GM13977 (cell line): ENCODE measurements around the gene NTM.
"Not testable (repeated sequence)": the region's sequence is repeated elsewhere in the genome, so short reads cannot be mapped to it uniquely, and the experiment has no call there.

Experiments
- DNase-seq: peaks from one replicate; pipeline ENCODE4 v3.0.0; 2012; ENCODE audit warnings: low spot score
- in situ Hi-C: fragments of 300-500 bp; cut with MboI; formaldehyde crosslinking; loops from one replicate; pipeline ENCODE4 v1.12.0; 2022; ENCODE audit warnings: low sequenced_read_pairs, low pct_unique_long_range_greater_than_20kb, mixed read lengths, inconsistent platforms; ENCODE audit not compliant: unreplicated experiment
- TF ChIP-seq, protein P1 (sequence below): IDR thresholded peaks from 2 replicates; pipeline ENCODE4 v1.5.1; 2012; ENCODE audit warnings: mild to moderate bottlenecking, control low read depth; ENCODE audit not compliant: insufficient read depth; ENCODE audit errors: extremely low read depth, missing control alignments

Gene NTM

DNA sequence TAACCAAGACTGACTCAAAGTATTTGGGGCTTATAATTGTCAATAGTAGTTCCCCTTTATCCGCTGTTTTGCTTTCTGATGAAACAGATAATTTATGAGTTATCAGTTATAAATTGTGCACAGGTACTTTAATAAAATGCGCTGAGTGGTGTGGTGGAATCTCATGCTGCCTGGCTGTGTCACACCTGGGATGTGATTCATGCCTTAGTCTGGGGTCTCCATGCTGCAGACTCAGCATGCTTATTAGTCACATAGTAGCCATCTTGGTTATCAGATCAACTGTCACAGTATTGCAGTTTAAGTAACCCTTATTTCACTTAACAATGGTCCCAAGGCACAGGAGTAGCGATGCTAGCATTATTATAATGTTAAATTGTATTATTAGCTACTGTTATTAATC, 995.2 kb downstream of the NTM start:
- TF ChIP-seq, protein P1, sequence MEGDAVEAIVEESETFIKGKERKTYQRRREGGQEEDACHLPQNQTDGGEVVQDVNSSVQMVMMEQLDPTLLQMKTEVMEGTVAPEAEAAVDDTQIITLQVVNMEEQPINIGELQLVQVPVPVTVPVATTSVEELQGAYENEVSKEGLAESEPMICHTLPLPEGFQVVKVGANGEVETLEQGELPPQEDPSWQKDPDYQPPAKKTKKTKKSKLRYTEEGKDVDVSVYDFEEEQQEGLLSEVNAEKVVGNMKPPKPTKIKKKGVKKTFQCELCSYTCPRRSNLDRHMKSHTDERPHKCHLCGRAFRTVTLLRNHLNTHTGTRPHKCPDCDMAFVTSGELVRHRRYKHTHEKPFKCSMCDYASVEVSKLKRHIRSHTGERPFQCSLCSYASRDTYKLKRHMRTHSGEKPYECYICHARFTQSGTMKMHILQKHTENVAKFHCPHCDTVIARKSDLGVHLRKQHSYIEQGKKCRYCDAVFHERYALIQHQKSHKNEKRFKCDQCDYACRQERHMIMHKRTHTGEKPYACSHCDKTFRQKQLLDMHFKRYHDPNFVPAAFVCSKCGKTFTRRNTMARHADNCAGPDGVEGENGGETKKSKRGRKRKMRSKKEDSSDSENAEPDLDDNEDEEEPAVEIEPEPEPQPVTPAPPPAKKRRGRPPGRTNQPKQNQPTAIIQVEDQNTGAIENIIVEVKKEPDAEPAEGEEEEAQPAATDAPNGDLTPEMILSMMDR = no peak
- in situ Hi-C loops = no loop called here
- no peak for DNase-seq

DNA sequence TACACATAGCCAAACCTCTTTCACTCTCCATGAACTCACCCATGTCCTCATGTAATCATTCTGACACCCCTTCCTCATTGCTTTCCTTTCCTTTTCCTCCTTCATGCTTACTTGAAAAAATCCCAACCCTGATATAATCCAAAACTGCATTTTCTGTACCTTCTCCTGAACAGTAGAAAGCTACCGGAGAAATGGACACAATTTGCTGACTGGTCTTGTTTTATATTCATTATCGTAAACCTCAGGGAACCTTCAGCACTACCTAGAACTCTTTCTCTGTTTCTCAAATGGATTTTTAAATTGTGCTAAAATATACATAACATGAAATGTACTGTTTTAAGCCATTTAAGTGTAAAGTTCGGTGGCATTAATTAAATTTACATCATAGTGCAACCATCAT, 996.9 kb downstream of the NTM start:
- TF ChIP-seq, protein P1 = no peak
- in situ Hi-C loops = no loop called here

DNA sequence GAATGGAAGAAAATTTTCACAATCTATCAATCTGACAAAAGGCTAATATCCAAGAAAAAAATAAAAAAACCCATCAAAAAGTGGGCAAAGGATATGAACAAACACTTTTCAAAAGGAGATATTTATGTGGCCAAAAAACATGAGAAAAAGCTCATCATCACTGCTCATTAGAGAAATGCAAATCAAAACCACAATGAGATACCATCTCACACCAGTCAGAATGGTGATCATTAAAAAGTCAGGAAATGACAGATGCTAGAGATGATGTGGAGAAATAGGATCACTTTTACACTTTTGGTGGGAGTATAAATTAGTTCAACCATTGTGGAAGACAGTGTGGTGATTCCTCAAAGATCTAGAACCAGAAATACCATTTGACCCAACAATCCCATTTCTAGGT, 999.7 kb downstream of the NTM start:
- DNase-seq, in situ Hi-C loops: not testable (repeated sequence)

More for the DNA sequence above, 996.9 kb downstream of the NTM start:
- no peak for DNase-seq

DNA sequence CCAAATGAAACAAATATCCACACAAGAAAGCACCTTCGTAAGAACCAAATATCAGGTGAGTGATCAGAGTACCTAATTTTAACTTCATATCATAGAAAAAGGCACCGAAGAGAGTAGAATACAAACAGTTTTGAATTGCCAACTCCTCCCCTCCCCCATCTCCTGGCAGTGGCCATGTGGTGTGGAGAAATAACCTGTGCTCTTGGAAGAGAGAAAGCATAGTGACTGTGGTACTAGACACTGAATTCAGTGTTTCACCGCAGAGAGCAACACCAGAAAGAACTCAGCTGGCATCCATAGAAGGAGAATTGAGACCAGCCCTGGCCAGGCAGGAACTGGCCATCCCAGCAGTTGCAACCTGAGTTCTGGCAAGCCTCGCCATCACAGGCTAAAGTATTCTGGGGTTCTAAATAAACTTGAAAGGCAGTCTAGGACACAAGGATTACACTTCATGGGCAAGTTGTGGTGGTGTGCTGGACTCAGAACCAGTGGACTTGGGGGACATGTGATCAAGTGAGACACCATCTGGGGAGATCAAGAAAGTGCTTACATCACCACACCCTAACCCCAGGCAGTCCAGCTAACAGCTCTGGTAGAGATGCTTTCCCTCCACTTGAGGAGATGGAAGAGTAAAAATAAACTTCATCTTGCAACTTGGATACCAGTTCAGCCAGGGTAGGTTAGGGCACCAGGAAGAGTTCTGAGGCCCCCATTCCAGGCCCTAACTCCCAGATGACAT, 1003.2 kb downstream of the NTM start:
- in situ Hi-C loops = no loop called here
- TF ChIP-seq, protein P1 = no peak
- DNase-seq = no peak

DNA sequence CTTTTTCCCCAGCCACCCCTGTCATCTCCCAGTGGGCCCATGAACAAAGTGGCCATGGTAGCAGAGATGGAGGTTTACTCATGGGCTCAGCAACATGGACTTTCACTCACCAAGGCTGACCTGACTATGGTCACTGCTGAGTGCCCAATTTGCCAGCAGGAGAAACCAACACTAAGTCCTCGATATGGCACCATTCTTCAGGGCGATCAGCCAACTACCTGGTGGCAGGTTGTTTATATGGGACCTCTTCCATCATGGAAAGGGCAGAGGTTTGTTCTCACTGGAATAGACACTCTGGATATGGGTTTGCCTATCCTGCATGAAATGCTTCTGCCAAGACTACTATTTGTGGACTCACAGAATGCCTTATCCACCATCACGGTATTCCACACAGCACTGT, 1009.1 kb downstream of the NTM start:
- DNase-seq = no peak
- TF ChIP-seq, protein P1 = no peak
- in situ Hi-C loops = no loop called here
